GM23248 (cell line): ENCODE data around the gene PRSS8.

Experiments
- EZH2 ChIP-seq: fragments of 200-600 bp; sonication (generic); IDR thresholded peaks from 2 replicates; pipeline ENCODE4 v1.6.1; 2018; ENCODE audit warnings: antibody characterized with exemption, mild to moderate bottlenecking; ENCODE audit not compliant: insufficient read depth, poor library complexity, severe bottlenecking
- EZH2phosphoT487 ChIP-seq: fragments of 200-600 bp; sonication (generic); IDR thresholded peaks from 2 replicates; pipeline ENCODE4 v1.6.1; 2018; ENCODE audit warnings: antibody characterized with exemption, moderate library complexity, mild to moderate bottlenecking, low read depth; ENCODE audit not compliant: insufficient read depth

GRCh38 chr16:31145398-31145990, 10.0 kb upstream of the PRSS8 start:
- TF ChIP-seq EZH2phosphoT487 (no peak), EZH2 (no peak)
